T-helper 22 cell (primary cell): ENCODE data around the gene CLDN6.

ENCODE experiments used
- DNase-seq: peaks from one replicate; pipeline ENCODE4 v3.0.0-alpha.2; 2020; ENCODE audit warnings: low read depth

Gene CLDN6

DNA sequence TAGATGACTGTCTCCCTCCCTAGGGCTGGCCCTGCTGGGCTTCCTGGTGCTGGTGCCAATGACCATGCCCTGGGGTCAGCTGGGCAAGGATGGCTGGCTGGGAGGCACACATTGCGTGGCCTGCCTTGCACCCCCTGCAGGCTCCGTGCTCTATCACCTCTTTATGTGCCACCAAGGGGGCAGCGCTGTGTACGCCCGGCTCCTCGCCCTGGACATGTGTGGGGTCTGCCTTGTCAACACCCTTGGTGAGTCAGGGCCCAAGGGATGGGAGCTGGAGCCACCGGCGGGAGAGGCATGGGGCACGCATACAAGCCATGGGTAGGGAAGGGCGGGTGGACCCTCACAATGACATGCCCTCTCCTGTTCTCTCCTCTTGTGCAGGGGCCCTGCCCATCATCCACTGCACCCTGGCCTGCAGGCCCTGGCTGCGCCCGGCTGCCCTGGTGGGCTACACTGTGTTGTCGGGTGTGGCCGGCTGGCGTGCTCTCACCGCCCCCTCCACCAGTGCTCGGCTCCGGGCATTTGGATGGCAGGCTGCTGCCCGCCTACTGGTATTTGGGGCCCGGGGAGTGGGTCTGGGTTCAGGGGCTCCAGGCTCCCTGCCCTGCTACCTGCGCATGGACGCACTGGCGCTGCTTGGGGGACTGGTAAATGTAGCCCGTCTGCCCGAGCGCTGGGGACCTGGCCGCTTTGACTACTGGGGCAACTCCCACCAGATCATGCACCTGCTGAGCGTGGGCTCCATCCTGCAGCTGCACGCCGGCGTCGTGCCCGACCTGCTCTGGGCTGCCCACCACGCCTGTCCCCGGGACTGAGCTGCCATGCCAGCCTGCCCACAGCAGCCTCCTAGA lies 46.6 kb downstream of the CLDN6 start:
- DNase-seq, result no peak

DNA sequence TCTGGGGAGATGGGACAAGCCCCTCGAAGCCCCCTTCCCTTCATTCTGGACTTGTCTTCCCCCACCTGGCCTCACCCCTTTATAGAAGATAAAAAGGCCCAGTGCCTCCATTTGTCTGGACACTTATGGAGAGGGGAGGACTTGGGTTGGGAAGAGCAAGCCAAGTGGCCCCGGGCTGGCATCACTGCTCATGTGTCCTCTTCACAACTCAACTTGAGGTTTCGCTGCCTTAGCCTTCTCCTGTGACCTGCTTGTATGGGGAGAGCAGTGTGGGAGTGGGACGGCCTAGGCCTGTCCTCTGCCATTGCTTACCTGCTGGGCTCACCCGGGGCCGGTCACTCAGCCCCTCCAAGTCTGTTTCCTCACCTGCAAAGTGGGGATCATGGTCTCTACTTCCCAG lies 47.4 kb downstream of the CLDN6 start:
- DNase-seq, result no peak

DNA sequence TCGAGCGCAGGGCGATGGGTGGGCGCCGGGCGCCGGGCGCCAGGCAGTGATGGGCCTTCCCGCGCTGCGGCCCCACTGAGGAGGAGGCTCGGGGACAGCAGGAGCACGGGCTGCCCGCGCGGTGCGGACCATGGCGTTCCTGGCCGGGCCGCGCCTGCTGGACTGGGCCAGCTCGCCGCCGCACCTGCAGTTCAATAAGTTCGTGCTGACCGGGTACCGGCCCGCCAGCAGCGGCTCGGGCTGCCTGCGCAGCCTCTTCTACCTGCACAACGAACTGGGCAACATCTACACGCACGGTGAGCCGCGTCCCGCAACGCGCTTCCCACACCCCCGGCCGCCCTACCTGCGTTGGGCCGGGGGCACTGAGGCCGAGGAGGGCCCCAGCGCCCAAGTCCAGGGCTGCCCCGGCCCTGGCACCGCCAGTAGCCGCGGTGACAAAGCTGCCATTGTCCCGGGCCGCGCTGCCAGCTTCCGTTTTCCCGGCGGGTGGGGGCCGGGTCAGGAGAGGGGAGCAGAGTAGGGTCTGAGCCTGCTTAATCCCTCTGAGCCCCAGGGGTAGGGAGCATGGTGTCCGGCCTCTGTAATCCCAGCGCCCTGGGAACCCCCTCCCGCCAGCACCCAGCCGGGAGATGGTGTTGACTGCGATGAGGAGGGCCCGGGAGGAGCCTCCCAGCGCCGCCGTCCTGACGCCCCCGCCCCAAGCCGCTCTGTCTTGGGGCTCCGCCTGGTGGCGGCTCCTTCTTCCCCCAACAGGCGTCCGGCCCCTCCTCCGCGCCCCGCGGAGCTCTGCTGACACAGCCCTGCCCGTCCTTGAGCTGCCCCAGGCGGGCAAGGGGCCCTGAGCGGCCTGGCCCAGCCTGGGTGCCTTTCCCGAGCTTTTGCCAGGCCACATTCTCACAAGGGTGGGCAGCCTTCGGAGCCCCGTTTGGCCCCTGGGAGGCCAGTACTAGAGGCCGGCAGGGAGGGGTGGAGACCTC lies 48.1 kb downstream of the CLDN6 start:
- peak; percentile 49 for DNase-seq

DNA sequence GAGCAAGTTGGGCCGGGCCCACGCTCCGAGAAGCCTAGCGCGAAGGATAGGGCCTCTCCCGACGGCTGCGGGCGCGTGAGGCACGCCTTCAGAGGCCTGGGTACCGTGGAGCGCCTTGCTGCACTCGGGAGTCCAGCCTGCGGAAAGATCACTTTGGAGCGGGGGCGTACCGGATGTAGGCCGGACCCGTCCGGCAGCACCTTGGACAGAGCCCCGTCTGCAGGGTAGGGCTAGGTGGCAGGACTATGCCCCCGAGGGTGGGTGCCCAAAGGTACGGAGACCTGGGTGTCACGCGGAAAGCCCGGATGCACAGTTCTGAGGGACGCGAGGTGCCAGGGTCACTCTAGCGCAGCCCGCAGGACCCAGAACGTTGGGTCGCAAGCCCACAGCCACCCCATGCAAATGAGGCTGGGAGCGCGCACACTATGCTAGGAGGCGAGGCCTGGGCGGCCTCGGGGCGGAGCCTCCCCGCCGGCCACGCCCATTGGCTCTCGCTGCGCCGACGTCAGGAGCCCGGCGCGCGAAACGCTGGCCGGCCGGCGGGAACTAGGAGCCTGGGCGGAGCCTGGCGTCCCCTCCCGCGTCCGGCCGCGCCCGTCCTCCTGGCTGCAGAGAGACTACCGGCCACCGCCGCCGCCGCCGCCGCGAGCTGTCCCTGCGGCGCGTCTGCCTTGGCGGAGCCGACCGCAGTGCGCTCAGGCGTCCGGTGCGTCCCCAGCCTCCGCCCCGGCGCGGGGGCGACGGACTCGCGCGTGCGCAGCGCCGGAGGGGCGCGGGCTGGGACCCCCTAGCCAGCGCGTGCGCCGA lies 49.0 kb downstream of the CLDN6 start, which contains the start of gene PAQR4:
TSS of gene PAQR4 (plus strand) at position 611 of the 807 bp plus-strand sequence. CDS start 327 bp downstream, outside the sequence.
- DNase-seq, result peak; percentile 60

DNA sequence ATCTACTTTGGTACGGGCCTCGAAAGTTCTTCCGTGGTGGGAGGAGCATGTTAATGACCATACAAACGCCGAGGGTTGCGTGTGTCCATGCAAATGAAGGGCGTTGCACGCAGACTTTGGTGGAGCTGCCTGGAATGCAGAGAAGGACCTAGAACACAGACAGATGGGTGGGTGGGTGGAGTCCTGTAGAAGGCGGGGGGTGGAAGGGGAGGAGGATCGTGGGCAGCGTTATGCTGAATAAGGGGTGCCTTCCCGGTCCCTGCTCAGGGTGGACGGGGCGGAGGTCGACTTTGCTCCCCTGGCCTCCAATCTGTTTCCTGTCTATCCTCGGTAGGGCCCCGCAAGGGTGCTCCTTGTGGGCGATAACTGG lies 49.6 kb downstream of the CLDN6 start:
- no peak for DNase-seq

DNA sequence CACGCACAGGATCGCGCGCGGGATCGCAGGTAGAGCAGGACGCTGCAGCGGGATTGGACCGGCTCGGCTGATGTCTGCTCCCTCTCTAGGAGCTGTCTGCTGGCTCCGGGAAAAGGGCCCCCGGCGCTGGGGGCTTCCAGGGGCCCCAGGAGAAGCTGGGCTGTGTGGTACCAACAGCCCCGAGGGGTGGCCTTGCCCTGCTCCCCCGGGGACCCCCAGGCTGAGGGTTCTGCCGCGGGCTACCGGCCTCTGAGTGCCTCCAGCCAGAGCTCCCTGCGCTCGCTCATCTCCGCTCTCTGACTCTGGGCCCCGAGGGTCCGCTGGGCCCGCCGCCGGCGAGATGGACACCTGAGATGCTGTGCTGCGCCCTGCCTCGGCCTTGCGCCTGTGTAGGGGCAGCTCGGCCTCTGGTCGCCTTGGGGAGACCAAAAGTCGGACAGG lies 50.2 kb downstream of the CLDN6 start:
- DNase-seq, result no peak

DNA sequence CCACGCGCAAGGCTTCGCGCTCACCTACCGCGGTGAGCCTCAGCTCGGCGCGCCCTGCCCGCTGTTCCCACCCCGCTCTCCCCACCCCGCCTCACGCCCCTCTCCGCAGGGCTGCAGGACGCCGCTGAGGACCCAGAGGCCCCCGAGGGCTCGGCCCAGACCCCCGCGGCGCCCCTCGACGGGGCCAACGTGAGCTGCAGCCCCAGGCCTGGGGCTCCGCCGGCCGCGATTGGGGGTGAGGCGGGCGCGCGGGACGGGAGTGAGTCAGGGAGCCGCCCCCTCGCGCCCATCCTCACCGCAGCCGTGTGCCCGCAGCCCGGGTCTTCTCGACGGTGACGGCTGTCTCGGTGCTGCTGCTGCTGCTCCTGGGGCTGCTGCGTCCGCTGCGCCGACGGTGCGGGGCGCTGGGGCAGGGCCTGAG lies 50.8 kb downstream of the CLDN6 start:
- DNase-seq, result no peak

DNA sequence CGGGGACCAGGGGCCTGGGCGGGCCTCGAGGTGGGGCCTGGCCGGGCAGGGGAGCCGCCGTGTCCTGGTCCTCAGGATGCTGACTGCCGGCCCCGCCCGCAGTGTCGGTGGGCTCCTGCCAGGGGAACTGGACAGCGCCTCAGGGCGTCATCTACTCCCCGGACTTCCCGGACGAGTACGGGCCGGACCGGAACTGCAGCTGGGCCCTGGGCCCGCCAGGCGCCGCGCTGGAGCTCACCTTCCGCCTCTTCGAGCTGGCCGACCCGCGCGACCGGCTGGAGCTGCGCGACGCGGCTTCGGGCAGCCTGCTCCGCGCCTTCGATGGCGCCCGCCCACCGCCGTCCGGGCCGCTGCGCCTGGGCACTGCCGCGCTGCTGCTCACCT lies 51.2 kb downstream of the CLDN6 start:
- no peak for DNase-seq

DNA sequence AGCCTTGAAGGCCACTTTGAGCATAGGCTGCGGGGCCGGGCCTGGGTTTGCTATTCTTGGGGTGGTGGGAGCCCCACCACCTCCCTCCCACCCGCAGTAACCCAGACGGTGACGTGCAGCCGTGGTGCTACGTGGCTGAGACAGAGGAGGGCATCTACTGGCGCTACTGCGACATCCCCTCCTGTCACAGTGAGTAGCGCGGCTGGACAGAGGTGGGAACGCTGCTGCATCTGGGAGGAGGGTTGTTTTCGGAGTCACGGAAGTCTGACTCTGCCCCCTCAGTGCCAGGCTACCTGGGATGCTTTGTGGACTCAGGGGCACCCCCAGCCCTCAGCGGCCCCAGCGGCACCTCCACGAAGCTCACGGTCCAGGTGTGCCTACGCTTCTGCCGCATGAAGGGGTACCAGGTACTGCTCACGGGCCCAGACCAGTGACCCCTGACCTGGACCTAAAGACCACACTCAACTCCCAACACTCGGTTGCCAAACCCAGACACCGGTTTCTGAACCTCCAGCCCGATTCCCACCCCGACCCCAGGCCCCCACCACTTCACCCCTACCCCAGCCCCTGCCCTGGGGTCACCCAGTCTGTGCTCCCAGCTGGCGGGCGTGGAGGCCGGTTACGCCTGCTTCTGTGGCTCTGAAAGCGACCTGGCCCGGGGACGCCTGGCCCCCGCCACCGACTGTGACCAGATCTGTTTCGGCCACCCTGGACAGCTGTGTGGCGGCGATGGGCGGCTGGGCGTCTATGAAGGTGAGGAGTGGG lies 51.8 kb downstream of the CLDN6 start:
- no peak for DNase-seq
